ENCODE data around the gene CENPF. TPM values are rescaled to one million over a fixed set of nuclear protein-coding genes. Genes with fewer than 3 reads are reported as not detected.

CENPF gene
- total and polyA plus RNA-seq, 9 of the 15 experiments (the other 6 are each of a cell fraction or from before 2014, with no cell fraction given), result 50.6 to 180 (median 98.3) TPM

DNA sequence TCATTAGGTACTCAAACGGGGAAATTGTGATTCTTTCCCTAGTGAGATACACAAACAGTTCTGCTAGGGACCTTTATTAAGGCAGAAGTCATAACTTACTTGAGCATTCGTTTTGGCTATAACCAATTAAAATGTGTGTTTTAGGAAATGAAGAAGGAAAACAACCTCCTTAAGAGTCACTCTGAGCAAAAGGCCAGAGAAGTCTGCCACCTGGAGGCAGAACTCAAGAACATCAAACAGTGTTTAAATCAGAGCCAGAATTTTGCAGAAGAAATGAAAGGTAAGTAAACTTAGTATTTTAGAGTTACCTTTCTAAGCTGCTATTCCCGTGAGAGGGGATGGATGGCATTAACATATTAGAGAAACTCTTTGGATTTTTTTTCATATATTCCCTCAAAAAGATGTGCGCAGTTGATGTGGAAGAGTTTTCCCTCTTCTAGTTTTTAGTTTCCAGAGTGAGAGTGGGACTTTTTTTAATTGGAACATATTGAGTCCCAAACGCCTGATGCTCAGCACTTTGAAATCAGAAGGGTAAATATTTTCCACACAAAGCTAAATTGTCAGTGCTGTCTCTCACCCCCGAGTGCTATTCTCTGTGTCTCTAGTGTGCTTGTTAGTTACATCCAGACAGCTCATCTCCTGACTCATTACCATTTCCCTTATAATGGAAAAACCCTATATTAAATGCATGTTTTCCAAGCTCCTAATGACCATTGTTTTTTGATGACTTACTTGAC, 34.9 kb downstream of the CENPF start:
- DNase-seq (ENCODE audit: extremely low read depth in 1 of 4, low spot score in 3 of 4) (peak in 3 of 4 experiments; percentile 15 to 50 (median 29)), ATAC-seq (peak; percentile 81), FAIRE-seq (peak; percentile 77)
- no peak overlapping the region for H3K9ac ChIP-seq (ENCODE audit: insufficient read depth in 1 of 2, low read depth in 2 of 2, low read length in 2 of 2)
- peaks cover 98% of the 10 kb centered on the region for H3K36me3 ChIP-seq (ENCODE audit: control insufficient read depth, insufficient read depth, low read length)
- H3K4me2 ChIP-seq (ENCODE audit: insufficient read depth, low read length), result no peak overlapping the region
- WGBS (ENCODE audit: insufficient coverage, low coverage, missing lambda C conversion rate), result 78% methylated on average over 6 of the region's 6 CpGs
- no peaks in the 10 kb centered on the region for H4K20me1 ChIP-seq (replicated peaks; ENCODE audit: control insufficient read depth, insufficient read depth, low read length)
- intact Hi-C loops (cut with micrococcal nuclease) (no loop called here), in situ Hi-C loops (cut with MboI) (no loop called here)
- no peaks in the 10 kb centered on the region; the same call in 2 of the 3 replicates for H3K79me2 ChIP-seq (ENCODE audit: control insufficient read depth, insufficient read depth, low read length)
- BruUV-seq (replicated peaks), result no TSS peak
- CTCF ChIA-PET (ENCODE audit: low intra/inter-chr PET ratio), result interaction anchor here (0.6 kb wide), 1 partner anchor 9 kb away, joined by 3 read pairs; no protein-coding TSS in a partner anchor
- H3K9me3 ChIP-seq (replicated peaks; ENCODE audit: control insufficient read depth, insufficient read depth, low read depth, low read length), result no peaks in the 10 kb centered on the region
- H3K4me1 ChIP-seq (replicated peaks in 1 of 2; ENCODE audit: control insufficient read depth in 2 of 2, insufficient read depth in 2 of 2, low read length in 2 of 2), result no peaks in the 10 kb centered on the region
- no peaks in the 10 kb centered on the region for H3K27me3 ChIP-seq (ENCODE audit: control insufficient read depth in 2 of 2, insufficient read depth in 2 of 2, low read length in 2 of 2)
- POLR2A ChIA-PET, result interaction anchor here (2.8 kb wide), 1 partner anchor 10 kb away, joined by 12 read pairs; no protein-coding TSS in a partner anchor
- H3K4me3 ChIP-seq, result no peak overlapping the region
- no peak overlapping the region for H2AFZ ChIP-seq (ENCODE audit: low read depth, low read length)
- no peaks in the 10 kb centered on the region for H3K9me1 ChIP-seq (ENCODE audit: control insufficient read depth, insufficient read depth, low read length)
- H3K27ac ChIP-seq (ENCODE audit: extremely low read depth, low read depth, low read length), result no peak overlapping the region
- TF ChIP-seq RAD21 (CRISPR knock-in tag; conservative IDR thresholded peaks at IDR 0.05 in 1 of 2, IDR thresholded peaks at IDR 0.05 in 1 of 2) (peak; percentile 35 to 49; a peak in 3 of 4 replicates), RBM14 (IDR thresholded peaks at IDR 0.05; ENCODE audit: borderline replicate concordance, insufficient read depth, low read depth, low read length) (no peak)
- TF ChIP-seq, protein P1, sequence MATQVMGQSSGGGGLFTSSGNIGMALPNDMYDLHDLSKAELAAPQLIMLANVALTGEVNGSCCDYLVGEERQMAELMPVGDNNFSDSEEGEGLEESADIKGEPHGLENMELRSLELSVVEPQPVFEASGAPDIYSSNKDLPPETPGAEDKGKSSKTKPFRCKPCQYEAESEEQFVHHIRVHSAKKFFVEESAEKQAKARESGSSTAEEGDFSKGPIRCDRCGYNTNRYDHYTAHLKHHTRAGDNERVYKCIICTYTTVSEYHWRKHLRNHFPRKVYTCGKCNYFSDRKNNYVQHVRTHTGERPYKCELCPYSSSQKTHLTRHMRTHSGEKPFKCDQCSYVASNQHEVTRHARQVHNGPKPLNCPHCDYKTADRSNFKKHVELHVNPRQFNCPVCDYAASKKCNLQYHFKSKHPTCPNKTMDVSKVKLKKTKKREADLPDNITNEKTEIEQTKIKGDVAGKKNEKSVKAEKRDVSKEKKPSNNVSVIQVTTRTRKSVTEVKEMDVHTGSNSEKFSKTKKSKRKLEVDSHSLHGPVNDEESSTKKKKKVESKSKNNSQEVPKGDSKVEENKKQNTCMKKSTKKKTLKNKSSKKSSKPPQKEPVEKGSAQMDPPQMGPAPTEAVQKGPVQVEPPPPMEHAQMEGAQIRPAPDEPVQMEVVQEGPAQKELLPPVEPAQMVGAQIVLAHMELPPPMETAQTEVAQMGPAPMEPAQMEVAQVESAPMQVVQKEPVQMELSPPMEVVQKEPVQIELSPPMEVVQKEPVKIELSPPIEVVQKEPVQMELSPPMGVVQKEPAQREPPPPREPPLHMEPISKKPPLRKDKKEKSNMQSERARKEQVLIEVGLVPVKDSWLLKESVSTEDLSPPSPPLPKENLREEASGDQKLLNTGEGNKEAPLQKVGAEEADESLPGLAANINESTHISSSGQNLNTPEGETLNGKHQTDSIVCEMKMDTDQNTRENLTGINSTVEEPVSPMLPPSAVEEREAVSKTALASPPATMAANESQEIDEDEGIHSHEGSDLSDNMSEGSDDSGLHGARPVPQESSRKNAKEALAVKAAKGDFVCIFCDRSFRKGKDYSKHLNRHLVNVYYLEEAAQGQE (IDR thresholded peaks at IDR 0.05; ENCODE audit: borderline replicate concordance), result peak; percentile 33; the same call in 1 of the 2 replicates
- TF ChIP-seq, protein P1 (CRISPR knock-in tag; IDR thresholded peaks at IDR 0.05; ENCODE audit: low read depth), result no peak
- TF ChIP-seq, protein P2, sequence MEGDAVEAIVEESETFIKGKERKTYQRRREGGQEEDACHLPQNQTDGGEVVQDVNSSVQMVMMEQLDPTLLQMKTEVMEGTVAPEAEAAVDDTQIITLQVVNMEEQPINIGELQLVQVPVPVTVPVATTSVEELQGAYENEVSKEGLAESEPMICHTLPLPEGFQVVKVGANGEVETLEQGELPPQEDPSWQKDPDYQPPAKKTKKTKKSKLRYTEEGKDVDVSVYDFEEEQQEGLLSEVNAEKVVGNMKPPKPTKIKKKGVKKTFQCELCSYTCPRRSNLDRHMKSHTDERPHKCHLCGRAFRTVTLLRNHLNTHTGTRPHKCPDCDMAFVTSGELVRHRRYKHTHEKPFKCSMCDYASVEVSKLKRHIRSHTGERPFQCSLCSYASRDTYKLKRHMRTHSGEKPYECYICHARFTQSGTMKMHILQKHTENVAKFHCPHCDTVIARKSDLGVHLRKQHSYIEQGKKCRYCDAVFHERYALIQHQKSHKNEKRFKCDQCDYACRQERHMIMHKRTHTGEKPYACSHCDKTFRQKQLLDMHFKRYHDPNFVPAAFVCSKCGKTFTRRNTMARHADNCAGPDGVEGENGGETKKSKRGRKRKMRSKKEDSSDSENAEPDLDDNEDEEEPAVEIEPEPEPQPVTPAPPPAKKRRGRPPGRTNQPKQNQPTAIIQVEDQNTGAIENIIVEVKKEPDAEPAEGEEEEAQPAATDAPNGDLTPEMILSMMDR (IDR thresholded peaks at IDR 0.05 in 2 of 3, conservative IDR thresholded peaks at IDR 0.05 in 1 of 3; ENCODE audit: insufficient read depth in 2 of 3, low read depth in 1 of 3, low read length in 3 of 3), result peak; percentile 30 to 54 (median 53); a peak in 4 of 6 replicates
- TF ChIP-seq, protein P3, sequence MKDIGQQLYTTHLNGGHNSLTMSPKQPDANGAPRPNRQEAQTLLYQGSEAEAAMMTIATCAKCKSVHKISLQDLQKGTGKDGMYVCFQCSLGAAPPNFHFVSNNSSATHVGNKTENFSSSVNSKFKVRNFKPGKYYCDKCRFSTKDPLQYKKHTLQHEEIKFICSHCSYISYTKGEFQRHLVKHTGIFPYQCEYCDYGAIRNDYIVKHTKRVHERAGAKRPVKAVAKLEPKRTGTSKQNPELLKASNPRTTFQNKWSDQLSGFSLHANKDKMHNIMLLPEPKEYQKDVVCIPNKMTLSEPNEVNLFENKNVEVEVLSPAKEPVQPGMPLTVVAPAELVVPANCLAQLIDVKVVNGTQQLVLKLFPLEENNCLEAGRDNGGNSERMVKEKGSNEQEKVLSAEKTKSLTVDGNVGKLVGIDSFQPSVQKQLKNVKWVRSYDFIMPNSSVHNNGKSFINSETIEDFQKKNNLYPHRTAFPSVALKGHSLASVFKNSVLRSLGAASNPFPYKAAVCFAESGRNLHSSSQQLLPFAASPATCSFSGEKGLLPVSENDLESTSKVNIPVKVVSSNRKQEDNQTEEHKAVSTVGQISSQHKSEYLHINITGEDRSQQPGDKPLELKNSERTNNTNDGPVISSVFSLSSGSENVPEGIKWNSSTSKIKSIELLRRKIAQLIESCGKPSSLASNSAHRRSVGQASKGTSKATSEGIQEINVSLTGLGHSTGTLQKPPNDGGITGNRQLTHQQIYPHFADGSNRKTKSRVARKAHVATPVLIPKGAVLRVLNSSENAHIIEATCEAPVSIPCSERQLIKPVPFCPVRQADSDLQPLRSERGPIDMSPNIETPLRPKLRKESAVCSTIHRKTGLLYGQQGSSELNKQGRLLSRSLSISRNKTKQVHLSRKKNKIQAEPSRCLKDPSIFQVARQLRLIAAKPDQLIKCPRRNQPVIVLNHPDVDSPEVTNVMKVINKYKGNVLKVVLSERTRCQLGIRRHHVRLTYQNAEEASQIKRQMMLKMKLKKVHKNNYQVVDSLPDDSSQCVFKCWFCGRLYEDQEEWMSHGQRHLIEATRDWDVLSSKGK (CRISPR knock-in tag; IDR thresholded peaks at IDR 0.05), result no peak
